HG02852 (cell line): ENCODE measurements around the gene TUT1.
"Not testable (repeated sequence)": the region's sequence is repeated elsewhere in the genome, so short reads cannot be mapped to it uniquely, and the experiment has no call there.

Experiments used
- ATAC-seq: cut with Tn5 transposase; IDR thresholded peaks from one replicate; pipeline ENCODE4 v1.9.1; 2021; ENCODE audit warnings: mild to moderate bottlenecking, moderate library complexity; ENCODE audit not compliant: unreplicated experiment

Gene TUT1

DNA sequence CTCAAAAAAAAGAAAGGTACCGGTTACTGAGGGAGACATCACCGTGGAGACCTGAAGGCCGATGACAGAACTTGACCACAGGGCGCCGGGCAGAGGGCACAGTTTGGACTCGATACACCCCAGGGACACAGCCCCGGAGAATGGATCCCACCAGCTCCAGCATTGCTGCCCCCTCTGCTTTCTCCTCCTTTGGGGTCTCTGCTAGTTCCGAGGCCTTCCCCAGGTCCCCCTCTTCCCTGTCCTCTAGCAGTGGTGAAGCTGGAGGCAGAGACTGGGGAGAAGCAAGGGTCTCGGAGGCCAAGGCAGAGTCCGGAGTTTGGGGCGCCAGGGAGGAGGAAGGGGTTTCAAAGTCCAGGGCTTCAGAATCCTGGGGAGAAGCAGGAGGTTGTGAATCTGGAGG, 12.8 kb downstream of the TUT1 start:
- ATAC-seq = no peak

DNA sequence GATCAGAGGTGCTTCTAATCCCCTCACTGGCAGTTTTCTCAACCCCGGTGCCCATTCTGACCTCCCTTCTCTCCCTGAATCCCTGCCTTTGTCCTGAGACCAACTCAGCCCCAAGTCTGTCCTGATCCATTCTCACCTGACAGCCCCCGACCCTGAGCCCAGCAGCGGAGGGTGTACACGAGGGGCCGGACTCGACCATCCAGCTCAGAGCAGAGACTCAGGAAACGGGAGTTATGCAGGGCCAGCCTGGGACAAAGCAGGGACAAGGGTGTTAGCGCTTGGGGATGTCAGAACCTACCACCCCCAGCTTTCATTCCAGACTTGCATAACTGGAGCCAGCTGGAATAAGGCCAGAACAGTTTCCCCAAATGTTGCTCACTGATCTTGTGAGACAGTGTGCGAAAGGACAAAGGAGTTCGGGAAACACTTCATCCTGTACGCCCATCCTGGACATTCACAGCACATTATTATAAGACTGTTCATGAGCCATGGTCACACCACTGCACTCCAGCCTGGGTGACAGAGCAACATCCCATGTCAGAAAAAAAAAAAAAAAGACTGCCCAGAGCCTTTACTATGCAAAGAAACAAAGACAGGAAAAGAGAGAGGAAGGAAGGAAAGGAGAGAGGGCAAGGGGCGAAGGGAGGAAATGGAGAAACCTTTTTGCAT, 14.1 kb downstream of the TUT1 start:
- ATAC-seq = no peak

DNA sequence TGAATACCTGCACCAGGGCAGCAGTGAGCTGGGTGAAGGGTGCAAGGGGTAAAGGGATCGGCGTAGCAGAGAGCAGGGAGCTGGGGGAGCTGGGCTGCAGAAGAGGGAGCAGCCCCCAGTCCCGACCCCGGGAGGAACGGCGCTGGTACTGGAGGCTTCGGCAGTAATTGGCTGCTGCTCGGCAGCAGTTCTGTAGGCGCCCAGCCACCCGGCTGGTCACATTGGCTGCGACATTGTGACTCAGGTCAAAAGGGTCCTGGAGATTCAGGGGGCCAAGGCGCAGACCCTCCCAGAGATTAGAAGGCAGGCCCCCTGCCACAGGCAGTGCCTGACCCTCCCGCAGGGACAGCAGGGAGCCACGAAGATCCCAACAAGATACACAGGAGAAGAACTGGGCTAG, 15.5 kb downstream of the TUT1 start:
- ATAC-seq = no peak

DNA sequence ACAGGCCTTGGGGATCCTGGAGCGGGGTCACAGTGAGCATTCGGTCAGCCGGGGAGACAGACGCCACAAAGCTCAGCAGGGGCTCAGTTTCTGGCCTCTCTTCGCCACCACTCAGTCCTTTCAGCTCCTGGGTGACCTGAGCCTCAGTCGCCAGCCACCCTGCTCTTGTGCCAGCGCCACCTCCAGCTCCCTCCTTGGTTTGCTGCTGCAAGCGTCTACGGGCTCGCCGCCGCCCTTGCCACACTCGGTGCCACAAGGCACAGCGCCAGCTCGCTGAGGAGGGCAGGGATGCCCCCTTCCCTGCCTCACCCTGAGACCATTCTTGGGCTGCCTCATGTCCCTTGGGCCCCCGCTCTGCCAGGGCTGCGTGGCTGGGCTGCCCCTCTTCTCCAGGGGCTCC, 16.2 kb downstream of the TUT1 start:
- no peak for ATAC-seq

DNA sequence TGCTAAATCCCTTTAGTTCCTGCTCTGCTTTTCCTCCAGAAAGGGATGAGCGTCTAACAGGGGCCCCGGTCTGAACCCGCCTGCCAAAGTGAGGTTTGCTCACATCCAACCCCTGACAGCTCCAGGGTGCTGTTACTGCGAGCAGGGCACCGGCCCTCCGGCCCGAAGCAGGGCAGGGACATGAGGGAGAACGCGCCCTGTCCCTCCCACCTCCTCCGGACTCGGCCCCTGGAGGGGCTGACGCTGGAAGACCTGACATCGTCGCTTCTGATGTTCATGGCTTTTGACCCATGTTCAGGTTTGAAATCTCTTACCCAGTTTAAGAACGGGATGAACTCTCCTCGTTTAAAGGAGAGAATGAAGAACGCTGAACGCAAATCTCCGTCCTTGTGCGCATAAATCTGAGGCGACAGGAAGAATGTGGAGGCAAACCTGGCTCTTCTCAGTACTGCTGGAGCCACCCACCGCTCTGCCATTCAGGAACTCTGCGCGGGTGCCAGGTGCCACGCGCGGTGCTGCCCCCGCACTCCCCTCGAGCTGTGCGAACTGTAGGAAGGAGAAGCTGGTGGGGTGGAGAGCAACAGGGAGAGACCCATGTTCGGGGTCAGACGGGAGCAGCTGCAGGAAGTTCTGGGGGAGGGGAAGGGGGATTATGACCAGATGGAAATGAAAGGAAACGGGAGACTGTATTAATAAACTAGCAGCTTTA, 16.8 kb downstream of the TUT1 start:
- ATAC-seq = peak; percentile 26

DNA sequence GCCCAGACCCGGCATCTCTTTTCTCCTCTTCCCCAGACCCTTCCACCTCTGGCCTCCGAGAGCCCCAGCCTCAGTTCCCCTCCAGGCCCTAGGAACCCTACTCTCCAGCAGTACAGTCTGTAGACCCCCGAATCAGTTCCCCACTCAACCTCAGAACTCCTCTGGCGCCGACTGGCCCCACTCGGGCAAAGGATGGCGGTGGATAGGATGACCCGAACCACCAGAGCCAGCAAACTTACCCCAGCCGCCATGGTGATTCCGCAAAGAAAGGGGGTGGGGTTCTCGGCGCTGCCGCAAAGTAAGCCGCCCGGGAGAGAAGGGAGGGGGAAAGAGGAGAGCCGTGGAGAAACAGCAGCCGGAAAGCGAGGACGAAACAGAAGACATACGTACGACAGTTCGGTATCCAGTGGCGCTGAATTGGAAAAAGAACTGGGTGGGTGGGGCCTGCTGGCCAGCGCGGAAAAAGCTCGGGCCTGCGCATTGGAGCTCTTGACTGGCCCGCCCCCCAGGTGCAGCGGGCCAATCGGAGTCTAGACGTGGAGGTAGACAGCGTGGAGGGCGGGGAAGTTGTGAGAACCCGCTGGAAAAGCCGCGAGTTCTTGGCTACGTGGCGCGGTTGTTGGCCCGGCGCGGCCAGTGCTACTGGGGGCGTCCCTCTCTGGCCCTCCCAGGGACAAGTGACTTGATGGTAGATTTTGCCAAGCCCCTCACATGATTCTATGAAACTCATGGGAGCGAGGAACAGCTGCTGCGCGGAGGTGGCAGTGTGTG, 17.5 kb downstream of the TUT1 start, which contains the start of gene EEF1G:
Gene EEF1G (minus strand): TSS at position 300 of the 771 bp plus-strand sequence. CDS start 49 bp downstream, at position 251.
- peak; percentile 76 for ATAC-seq

DNA sequence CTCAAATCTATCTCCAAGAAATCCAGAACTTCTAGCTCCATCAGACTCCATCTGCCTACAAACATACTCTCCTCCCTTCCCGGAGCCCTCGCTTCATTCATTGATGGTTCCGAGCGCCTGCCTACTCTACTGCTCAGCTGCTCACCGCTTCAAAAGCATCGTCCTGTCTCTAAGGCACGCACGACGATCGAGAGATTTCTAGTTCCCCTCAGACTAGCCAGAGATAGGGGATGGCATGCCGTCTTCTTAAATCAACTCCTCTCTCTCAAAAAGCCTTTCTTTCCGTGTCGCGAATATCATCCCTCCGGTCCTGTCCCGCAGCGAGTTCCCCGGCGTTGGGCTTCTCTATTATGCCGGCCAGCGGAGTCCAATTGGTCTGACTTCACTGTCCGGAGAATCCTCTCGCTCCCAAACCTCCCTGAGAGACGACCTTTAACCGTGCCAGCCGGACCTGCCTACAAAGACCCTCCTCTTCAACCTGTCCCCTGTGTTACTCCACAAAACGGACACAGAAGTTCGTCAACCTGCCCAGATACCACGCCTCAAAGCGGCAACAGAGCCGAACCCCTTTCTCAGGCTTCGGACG, 18.2 kb downstream of the TUT1 start:
- no peak for ATAC-seq

DNA sequence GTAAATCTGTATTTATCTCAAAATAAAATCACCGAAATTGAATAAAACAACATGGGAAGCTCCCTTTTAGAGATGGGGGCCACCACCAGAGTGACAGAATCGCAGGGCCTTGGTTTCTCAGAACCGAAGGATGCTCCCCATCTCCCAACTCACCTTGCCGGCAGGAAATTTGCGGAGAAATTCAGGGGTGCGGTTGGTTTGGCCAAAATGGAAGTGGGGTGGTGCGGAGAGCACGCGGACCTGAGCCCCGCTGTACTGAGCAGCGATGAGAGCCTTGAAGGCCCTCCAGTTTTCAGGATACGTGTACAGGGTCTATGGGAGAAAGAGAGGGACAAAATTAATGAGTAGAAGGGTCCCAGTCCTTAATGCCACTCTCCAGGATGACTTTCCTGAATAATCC, 18.9 kb downstream of the TUT1 start:
- no peak for ATAC-seq

DNA sequence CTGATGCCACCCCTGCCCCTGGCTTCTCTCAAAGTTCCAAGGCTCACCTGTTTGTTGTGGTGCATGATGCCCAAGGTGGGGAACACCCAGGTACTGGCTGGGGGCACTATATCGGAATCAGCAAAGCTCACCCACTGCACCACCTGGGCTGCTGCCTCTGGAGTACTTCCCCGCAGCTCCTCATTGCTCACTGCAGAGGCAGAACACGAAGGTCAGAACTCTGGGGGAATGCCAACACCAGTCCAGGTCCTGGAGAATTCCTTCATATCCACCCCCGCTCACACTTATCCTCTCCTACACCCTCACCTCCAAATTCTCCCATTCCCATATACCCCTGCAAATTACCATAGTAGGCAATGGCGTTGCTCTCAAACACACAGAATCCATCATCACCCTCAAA, 19.8 kb downstream of the TUT1 start:
- ATAC-seq = not testable (repeated sequence)

DNA sequence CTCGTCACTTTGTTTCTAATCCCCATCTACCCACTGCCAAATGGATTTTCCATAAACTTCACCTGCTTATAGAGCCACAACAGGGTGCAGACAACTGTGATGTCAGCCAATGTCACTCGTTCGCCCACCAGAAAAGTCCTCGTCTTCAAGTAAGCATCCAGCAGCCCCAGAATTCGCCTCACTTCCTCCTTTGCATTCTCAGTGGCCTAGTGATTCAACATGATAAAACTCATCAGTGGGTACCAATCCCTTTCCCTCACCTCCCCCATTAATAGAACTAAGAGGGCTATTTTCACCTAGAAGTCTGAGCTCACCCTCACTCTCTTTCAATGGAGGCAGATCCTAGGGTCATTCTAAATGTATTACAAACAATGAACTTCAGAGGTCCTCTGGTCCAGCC, 20.4 kb downstream of the TUT1 start:
- not testable (repeated sequence) for ATAC-seq

DNA sequence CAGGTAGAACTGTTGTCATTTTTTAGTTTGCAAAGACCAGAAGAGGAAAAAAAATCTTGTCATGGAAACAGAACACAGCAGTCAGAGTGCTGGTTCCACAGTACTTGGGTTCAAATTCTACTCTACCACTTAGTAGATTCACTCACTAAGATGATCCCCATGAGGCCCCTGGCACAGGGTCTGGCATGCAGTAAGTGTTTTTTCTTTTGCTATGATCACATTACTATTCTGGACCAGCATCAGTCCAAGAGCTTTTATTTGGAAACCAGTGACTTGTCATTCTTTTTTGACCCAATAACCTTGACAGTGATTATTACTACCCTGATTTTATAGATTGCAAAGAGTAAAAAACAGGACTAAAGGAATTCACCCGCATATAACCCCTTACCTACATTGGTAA, 21.7 kb downstream of the TUT1 start:
- ATAC-seq = no peak

DNA sequence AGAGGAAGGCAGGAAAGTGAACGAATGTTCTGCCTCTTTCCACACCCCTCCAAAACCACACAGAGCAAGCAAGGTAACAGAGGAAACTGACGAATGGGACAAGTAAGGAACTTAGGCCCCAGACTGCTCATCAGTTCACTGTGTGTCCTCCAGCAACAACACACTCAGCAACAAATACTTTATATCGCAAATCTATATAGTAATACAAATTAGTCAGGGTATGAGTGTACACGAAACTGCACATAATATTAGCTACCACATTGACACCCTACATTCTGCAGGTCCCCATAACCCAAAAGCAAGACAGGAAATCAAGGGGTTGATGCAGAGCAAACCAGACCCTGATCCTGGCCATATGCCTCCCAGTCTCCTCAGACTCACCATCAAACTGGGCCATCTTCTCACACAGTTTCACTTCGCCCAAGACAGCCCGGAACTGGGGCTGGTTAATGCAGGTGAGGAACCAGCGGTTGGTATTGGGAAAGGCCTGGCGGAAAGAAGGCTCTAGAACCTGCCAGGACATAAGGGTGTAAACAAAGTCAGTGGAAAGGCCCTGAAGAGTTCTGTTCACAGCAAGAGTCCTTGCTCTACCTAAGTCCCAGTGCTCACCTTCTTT, 24.2 kb downstream of the TUT1 start:
- no peak for ATAC-seq

DNA sequence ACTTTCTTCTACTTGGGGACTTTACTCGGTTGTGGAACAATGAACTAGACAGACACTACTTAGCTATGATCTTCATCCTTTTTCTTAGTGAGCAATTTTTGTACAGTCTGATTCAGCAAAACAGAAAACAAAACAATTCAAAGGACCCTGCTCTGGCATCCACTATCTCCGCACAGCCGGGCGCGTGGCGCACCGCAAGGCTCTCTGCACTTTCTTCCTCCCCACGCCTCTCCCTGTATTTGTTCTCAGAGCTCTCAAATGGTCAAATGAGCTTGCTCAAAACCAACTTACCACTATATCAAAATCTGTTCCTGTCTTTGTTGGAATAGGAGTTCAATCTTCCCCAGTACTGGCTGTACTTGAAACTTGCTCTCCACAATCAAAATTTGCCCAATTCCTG, 25.1 kb downstream of the TUT1 start:
- ATAC-seq = no peak

DNA sequence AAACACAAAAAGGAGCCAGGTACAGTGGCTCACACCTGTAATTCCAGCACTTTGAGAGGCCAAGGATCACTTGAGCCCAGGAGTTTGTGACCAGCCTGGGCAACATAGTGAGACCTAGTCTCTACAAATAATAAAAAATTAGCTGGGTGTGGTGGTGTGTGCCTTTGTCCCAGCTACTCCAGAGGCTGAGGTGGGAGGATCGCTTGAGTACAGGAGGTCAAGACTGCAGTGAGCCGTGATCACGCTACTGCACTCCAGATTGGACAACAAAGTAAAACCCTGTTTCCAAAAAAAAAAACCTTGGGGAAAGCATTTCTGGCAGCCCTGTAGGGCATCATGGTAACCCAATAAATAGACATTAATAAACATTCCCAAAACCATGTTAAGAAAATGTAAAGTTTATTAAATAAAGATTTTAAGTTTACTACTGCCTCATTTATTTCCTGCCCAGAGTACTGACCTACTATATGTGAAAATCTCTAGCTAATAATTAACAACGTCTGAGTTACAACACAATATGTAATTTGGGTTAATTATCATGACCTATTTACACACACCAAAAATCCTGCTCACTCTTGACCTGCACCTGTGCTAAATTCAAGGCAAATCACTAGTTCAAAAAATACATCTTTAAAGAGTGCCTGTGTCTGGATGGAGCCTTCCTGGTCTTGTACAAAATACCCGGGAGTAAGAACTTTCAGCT, 26.1 kb downstream of the TUT1 start:
- ATAC-seq = no peak

DNA sequence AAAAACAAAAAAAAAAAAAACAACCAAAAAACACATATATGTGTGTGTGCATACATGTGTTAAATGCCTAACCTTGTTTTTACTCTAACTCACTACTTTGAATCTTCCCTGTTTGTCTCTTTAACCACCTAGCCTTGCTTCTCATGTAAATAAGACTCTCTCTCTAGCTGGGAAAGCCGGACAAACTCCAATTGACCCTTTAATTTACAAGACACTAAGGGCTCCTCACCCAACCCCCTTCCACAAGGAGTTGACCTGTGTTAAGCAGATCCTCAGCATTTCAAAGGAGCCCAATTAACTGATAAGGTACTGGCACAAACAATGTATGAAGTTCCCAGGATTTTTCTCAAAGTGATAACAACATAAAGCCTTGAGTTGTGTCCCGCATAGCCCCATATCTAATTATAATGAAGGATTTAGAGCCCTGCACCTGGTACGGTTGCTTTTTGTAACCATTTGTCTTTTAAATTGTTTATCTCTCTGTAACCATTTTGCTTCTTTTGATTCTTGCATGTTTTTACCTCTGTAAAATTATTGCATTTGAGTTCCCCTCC, 29.6 kb downstream of the TUT1 start:
- ATAC-seq = not testable (repeated sequence)

DNA sequence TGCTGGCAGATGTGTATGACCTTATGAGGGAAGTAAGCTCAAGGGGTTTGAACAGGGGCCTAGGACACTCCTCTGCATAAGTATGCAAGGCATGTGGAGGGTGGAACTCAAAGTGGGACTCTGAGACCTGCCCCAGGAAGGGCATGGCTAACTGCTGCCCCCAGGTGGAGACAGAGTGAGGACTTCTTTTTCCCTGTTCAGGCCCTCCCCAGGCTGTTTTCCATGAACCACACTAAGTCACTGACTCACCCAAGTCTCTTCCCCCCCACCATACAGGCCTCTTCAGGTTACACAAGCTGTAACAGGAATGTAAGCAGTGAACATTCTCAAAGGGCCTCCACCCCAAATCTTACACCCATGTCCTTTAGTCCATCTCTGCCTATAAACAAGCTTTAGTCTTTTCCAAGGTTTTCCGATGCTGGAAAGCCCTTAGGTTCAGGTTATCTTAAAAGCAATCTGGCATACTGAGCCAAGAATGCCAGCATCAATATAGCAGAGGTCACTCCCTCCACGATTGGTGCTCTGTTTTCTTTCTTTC, 30.7 kb downstream of the TUT1 start:
- ATAC-seq = no peak

DNA sequence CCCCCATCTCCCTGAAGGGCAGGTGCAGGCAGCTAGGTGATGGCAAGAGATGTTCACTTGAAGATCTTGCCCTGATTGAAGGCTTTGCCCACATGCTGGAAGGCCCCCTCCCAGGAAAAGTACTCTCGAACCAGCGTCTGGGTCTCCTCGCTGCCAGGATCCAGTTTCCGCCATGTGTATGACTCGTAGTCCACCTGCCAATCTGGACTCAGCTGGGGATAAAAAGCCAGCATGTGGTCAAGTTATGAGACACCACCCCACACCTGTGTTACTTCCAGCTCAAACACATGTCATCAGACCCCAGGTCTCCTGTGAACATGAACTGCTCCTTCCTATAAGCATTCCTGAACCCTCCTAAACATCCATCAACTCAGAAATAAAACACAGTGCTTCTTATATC, 31.7 kb downstream of the TUT1 start:
- ATAC-seq = not testable (repeated sequence)

DNA sequence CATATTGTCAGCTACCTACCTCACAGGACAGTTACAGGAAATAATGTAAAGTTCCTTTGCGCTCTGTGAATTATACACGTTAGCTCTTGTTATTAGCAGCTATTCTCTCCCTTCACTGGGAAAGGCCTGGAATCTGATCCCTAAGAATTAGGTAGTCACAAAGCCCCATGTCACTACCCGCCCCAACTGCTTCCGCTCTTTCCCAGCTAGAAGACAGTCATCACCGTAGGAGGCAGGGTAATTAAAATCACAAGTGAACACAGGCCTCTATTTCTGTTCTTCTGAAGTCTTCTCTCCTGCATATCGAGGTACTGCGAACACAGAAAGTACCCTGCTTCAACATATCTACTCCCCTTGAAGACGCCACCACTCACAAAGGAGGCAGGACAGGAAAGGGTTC, 32.1 kb downstream of the TUT1 start:
- no peak for ATAC-seq

DNA sequence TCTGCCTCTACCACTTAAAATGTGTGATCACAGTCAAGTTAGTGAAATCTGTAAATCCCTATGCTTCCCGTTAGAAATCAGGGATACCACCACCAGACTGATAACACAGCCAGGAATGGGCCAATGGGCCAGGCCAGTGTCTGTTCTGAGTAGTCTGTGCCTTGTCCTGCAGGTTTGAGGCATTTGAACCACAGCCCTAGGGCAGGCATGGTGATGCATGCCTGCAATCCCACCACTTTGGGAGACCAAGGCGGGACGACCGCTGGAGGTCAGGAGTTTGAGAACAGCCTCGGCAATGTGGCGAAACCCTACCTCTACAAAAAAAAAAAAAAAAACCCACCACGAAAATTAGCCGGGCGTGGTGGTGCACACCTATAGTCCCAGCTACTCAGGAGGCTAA, 32.7 kb downstream of the TUT1 start:
- ATAC-seq = no peak
